Neural cell (in vitro differentiated cells): ENCODE measurements around the gene TSPAN16.

Experiments
- CTCF ChIP-seq: fragments of 450-650 bp; IDR thresholded peaks from 2 replicates; pipeline ENCODE4 v1.5.1; 2014; ENCODE audit warnings: antibody characterized with exemption, mild to moderate bottlenecking, moderate library complexity; ENCODE audit not compliant: poor library complexity, severe bottlenecking
- EP300 ChIP-seq: fragments of 450-650 bp; conservative IDR thresholded peaks from 2 replicates; pipeline ENCODE4 v1.6.1; 2014; ENCODE audit warnings: antibody characterized with exemption, mild to moderate bottlenecking, moderate library complexity; ENCODE audit not compliant: poor library complexity, severe bottlenecking
- EZH2 ChIP-seq: fragments of 200-600, 300-800 bp; shearing (Covaris generic), sonication (generic); IDR thresholded peaks from 2 replicates; pipeline ENCODE4 v1.6.1; 2014; ENCODE audit warnings: antibody characterized with exemption, low read length, borderline replicate concordance, mild to moderate bottlenecking; ENCODE audit not compliant: insufficient read depth, poor library complexity, severe bottlenecking
- POLR2AphosphoS5 ChIP-seq: IDR thresholded peaks from 2 replicates; pipeline ENCODE4 v1.6.1; 2012
- RAD21 ChIP-seq: fragments of 450-650 bp; conservative IDR thresholded peaks from 2 replicates; pipeline ENCODE4 v1.6.1; 2014; ENCODE audit warnings: antibody characterized with exemption, mild to moderate bottlenecking, moderate library complexity
- TAF1 ChIP-seq: IDR thresholded peaks from 2 replicates; pipeline ENCODE4 v1.6.1; 2012; ENCODE audit warnings: low read depth
- TF ChIP-seq, protein P1 (sequence below): IDR thresholded peaks from 2 replicates; pipeline ENCODE4 v1.6.1; 2012; ENCODE audit warnings: borderline replicate concordance

GRCh38 chr19:11256189-11256588, 39.8 kb upstream of the TSPAN16 start:
- no peak for TF ChIP-seq EP300
- no peak for TF ChIP-seq CTCF
- no peak for TF ChIP-seq TAF1
- no peak for TF ChIP-seq POLR2AphosphoS5
- TF ChIP-seq, protein P1, sequence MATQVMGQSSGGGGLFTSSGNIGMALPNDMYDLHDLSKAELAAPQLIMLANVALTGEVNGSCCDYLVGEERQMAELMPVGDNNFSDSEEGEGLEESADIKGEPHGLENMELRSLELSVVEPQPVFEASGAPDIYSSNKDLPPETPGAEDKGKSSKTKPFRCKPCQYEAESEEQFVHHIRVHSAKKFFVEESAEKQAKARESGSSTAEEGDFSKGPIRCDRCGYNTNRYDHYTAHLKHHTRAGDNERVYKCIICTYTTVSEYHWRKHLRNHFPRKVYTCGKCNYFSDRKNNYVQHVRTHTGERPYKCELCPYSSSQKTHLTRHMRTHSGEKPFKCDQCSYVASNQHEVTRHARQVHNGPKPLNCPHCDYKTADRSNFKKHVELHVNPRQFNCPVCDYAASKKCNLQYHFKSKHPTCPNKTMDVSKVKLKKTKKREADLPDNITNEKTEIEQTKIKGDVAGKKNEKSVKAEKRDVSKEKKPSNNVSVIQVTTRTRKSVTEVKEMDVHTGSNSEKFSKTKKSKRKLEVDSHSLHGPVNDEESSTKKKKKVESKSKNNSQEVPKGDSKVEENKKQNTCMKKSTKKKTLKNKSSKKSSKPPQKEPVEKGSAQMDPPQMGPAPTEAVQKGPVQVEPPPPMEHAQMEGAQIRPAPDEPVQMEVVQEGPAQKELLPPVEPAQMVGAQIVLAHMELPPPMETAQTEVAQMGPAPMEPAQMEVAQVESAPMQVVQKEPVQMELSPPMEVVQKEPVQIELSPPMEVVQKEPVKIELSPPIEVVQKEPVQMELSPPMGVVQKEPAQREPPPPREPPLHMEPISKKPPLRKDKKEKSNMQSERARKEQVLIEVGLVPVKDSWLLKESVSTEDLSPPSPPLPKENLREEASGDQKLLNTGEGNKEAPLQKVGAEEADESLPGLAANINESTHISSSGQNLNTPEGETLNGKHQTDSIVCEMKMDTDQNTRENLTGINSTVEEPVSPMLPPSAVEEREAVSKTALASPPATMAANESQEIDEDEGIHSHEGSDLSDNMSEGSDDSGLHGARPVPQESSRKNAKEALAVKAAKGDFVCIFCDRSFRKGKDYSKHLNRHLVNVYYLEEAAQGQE, result no peak
- TF ChIP-seq EZH2, result no peak
- no peak for TF ChIP-seq RAD21
